ENCODE measurements around the gene OR5K2.

OR5K2 gene

DNA sequence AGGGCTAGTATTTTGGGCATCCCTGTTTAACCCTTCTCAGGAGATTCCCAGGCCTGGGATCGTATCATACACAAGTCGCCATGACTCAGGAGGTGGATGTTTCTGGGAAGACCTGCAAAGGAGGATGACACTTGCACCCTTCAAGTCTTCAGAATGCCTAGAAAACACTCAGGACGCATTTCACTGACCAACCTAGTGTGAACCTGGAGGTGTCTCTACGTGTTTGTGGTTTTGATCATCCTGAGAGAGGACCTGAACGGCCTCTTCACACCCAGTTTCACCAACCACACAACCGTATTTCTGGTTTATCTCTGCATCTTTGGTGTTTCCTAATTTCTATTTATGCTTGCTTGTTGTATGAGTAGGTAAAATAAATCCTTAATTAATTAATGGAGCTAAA lies 28.0 kb downstream of the OR5K2 start:
- no peak for DNase-seq

DNA sequence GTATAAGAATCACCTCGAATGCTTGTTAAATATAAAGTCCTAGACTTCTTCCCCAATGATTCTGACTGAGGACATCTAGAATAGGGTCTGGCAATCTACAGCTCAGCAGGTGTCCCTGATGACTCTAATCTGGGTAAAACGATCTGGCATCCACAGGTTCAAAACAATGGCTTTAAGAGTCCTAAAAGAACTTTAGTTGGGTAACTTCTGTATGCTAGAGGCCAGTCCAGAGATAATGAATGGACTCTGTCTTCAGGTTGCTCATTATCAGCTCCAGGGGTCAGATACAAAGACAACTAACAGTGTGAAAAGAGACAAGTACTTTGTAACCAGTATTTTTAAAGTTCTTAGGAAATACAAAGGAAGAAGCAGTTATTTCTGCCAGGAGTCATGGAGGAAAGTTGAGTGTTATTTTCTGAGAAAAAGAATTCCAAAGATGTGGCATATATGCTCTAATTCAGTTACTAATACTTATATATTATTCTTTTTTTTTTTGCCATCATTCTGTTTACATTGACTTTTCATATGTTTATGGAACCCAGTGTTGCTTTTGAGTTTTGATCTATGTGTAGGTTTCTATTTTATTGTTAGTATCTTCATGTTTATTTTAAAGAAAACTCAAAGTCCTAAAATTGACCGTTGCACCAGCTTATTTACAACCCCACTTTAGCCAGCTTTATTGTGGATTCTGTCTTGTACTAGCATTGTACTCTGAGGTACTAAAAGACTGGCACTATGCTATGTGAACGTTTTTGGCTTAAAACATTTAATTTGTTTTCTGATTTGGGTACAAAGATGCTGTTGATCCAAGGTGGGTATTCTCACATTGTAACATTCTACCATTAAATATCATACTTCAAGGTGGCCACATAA lies 31.2 kb downstream of the OR5K2 start:
- no peak for DNase-seq

DNA sequence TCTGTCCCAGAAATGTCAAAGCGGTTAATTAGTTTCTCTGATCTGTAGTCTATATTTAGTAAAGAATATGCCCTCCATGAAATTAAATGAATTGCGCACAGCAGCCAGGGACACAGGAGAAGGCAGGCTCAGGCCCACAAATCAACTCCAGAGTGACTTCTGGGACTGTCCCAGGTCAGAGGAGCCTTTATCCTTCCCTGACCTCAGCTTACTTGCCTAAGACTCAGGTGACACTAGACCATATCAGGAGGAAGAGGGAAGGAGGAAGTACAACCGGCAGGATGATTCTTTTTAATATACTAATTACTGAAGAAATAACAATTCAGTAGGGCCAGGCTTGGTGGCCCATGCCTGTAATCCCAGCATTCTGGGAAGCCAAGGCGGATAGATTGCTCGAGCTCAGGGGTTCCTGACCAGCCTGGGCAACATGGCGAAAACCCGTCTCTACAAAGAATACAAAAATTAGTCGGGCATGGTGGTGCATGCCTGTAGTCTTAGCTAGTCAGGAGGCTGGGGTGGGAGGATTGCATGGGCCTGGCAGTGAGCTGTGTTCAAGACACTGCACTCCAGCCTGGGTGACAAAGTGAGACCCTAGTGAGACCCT lies 32.5 kb downstream of the OR5K2 start:
- no peak for DNase-seq

DNA sequence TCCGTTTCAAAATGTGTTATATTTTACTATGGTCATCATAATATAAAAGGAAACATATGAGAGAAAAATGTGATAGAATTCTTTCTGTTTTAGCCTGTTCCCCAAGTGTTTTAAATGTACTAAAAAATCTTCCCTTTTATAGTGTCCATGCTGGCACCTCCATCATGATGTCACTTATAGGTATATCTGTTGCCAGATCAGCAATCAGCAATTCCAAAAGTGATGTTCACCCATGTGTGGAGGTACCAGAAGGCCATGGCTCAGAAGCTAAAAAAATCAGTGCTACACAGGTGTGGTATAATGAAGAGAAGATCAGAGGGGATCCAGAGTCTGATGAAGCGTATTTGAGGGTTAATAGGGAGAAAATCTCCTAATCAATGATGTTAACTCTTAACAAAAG lies 33.2 kb downstream of the OR5K2 start:
- DNase-seq = no peak

DNA sequence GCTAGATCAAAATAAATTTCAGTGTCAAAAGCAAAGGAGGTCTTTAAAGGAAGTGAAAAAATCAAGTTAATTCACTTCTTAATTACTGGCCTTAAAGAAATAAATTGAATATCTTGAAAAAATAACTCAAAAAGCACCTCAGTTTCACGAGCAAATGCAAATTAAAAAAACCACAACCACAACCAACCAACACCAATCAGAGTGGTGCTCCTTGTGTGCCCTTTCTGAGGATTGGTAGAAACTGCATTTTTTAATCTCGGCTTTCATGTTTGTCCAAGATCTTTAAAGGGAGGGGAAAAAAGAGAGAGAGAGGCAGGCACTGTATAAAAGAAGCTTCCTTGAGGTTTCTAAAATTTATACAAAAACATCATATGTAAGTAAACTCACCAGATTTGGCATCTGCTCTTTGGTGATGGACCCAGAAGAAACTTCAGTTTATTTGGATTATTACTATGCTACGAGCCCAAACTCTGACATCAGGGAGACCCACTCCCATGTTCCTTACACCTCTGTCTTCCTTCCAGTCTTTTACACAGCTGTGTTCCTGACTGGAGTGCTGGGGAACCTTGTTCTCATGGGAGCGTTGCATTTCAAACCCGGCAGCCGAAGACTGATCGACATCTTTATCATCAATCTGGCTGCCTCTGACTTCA lies 34.3 kb downstream of the OR5K2 start, which contains the start of gene GPR15:
Gene GPR15, plus strand, starts transcription at position 357 of the 653 bp plus-strand sequence. Its CDS starts 56 bp downstream, at position 413.
- DNase-seq = no peak

DNA sequence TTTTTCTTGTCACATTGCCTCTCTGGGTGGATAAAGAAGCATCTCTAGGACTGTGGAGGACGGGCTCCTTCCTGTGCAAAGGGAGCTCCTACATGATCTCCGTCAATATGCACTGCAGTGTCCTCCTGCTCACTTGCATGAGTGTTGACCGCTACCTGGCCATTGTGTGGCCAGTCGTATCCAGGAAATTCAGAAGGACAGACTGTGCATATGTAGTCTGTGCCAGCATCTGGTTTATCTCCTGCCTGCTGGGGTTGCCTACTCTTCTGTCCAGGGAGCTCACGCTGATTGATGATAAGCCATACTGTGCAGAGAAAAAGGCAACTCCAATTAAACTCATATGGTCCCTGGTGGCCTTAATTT lies 34.8 kb downstream of the OR5K2 start:
- no peak for DNase-seq

DNA sequence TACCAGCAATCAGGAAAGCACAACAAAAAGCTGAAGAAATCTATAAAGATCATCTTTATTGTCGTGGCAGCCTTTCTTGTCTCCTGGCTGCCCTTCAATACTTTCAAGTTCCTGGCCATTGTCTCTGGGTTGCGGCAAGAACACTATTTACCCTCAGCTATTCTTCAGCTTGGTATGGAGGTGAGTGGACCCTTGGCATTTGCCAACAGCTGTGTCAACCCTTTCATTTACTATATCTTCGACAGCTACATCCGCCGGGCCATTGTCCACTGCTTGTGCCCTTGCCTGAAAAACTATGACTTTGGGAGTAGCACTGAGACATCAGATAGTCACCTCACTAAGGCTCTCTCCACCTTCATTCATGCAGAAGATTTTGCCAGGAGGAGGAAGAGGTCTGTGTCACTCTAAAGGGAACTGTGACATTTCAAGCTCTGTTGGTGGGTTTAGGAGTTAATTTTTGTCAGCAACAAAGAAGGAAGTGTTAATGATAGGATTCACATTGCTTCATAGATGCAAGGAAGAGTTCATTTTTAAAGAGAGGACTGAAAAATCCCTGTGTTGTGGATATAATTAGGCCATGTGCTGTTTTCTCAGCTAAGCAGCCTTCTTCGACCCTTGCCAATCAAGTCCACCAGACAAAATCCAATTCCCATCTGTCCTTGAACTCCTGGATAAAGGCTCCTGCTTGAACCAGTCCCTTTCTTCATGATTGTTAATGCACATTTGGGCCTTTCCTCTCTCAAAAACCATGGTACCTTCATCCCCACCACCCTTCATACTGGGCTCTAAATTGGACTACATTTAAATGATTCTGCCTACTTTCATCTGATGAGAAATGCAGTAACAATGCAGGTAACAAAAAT lies 35.5 kb downstream of the OR5K2 start:
- no peak for DNase-seq

DNA sequence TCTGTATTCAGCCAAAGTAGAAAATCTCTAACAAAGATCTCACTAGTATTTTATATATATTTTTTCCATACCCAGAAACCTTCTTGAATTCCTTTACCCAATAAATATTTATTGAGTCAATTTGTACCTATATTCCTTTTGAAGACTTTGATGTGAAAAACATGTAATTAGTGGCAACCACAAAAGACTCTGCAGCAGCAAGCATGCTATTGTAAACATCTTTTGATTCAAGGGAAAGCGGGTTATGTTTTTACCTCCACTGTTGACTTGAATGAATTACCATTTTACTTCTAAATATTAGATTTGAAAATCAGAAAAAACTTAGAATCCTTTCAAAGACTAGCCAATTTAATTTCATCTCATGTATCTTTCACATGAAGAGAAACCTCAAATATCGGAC lies 36.7 kb downstream of the OR5K2 start:
- DNase-seq = no peak

DNA sequence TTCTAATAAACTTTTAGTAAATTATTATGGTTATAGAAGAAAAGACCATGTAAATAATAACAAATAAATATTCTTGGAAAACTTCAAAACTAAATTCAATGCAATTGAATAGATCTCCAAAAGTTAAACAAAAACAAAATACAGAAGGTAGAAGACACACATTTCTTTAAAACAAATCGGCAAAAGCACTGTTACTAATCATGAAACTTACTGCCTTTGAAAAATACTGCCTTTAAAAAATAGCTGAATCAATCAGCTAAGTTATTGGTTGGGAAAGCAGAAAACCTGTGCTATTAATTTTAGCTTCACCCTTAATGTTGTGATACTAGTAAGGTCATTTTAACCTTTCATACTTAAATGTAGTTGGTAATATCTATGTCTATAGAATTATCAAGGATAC lies 37.3 kb downstream of the OR5K2 start:
- no peak for DNase-seq

DNA sequence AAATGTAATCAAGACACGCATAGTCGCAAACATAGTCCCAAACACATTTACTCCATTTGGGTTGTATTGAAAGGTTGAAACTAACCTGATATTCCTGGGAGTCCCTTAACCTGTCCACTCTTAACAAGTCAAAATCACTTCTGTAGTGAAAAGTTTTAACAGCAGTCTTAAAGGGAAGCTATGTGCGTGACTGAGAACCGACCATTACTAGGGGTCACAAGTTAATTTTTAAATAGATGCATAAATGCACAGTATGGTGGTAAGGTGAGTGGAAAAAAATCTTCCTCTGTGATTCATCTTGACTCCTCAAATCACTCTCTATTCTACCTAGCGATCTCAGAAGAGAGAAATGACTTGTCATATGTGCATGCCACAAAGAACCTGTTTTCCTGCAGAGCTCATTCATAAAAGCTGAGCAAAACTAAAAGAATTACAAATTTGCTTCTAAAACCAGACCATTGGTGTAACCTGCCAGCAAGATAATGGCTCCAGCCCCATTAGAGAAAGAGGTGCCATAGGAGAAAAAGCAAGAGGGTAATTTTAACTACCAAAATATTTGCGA lies 39.1 kb downstream of the OR5K2 start:
- DNase-seq = no peak

DNA sequence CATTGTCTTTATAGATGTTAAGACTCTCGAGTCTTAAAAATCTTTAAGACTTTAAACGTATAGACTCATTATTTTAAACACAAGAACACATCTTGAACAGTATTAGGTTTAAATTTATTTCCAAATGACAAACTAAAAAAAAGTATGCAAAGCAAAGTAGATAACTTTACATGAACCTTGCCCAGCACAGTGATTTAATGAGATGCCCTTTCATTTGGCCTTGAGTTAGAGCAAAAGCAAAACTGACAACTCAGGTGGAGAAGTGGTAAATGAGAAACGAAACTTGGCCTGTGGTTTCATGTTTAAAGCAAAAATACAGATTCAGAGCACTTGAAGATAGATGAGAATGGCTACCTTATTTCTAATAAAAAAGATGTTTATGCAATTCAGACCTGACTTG lies 42.9 kb downstream of the OR5K2 start:
- DNase-seq = no peak

DNA sequence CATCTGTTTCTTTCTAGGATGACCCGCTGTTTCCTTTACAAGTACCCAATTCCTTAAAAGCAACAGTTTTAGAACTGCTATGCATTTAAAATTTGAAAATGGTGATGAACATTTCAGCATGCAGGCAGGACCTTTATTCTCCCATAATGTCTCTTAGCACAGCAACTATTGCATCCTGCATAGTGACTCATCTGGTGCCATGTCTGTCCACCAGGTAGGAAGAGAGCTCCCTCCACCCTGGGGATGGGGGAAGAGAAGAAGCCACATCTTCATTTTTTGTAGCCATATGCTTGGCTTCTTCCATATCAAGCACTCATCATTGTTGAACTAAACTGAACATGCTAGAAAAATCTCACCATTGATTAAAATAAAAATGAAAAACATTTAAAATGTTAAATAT lies 44.2 kb downstream of the OR5K2 start:
- DNase-seq = no peak

DNA sequence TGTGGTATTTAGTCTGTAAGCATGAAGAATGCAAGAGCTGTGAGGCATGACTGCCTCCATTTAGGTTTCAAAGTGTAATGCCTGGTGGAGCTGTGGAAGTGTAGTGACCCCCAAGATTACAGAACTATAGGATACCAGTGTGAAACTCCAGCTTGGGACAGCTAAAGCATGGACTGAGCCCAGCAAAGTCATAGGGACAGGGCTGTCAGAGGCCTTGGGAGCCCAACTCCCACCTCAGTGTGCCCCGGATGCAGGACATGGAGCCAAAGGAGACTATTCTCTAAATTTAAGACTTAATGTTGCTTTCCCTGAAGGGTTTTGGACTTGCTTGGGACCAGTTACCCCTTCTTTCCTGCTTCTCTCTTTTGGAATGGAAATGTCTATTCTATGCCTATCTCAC lies 45.1 kb downstream of the OR5K2 start:
- DNase-seq = no peak

DNA sequence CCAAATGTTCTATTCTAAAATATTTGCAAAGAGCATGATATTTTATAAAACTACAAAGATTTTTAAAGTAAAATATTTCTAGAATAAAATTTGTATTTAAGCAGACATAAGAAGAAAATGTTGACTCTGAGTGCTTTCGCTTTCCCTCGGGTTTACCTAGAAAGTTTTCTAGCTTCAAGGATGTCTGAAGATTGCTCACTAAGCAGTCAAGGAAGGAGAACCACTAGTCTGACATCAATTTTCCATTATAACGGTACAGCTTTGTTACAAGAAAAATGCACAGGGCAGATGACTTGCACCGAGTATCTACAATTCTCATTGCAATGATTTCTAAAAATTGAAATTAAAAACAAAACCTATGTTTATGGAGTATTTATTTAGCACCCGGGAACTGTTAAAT lies 48.5 kb downstream of the OR5K2 start:
- DNase-seq = no peak

All from midbrain (tissue), 1 donor.